PC-3 (cell line): ENCODE data around the gene ATP5MG.

Experiments
- CTCF ChIP-seq: fragments of 300-600 bp; sonication (generic); conservative IDR thresholded peaks from 2 replicates; pipeline ENCODE4 v1.5.1; 2017; ENCODE audit warnings: antibody characterized with exemption, low read depth, mild to moderate bottlenecking, low read length
- EZH2phosphoT487 ChIP-seq: fragments of 300-600 bp; sonication (generic); IDR thresholded peaks from 2 replicates; pipeline ENCODE4 v1.6.1; 2018; ENCODE audit warnings: mild to moderate bottlenecking, antibody characterized with exemption, low read length, borderline replicate concordance

DNA sequence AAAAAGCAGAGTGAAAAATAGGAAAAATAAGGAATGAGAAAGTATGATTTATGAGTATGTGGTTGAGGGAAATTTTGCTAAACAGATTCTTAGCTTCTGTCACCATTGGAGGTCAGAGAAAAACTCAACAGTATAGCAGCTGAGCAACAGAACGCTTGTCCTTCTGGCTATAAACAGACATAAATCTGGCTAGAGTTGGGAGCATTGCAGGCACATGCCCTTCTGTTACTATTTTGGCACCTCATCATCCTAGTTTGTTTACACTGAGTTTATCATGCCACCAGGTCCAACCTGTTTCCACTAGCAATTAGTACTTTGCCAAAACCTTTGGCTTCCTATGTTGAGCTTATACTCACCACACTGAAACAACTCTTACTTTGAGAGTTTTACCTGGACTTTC, 35.1 kb upstream of the ATP5MG start:
- TF ChIP-seq EZH2phosphoT487, result no peak
- TF ChIP-seq CTCF, result no peak
